A549 (cell line): ENCODE data around the gene DEFB124. TPM values are rescaled to one million over a fixed set of nuclear protein-coding genes. Genes with fewer than 3 reads are reported as not detected.

Source experiments
- ATAC-seq, 2 experiments: fragments of 200-7000 bp in 1 of 2; fragments of >200 bp in 1 of 2; cut with Nextera tagmentation in 1 of 2; cut with Tn5 transposase in 1 of 2; 3 replicates each; pipeline versions ENCODE4 v1.8.0 to v1.9.1; 2018 to 2020; ENCODE audit warnings: mild to moderate bottlenecking in 1 of 2, moderate library complexity in 1 of 2
- CTCF ChIA-PET: fragments of 300-600 bp; sonication (Branson Sonifier 250); formaldehyde crosslinking; extraction: SDS; loops from one replicate; lab custom pipeline; 2021; ENCODE audit warnings: antibody characterized with exemption, inconsistent platforms; lab: Yijun Ruan, JAX
- POLR2A ChIA-PET: fragments of 350-600 bp; formaldehyde crosslinking; extraction: SDS; loops from one replicate; lab custom pipeline; 2021; ENCODE audit warnings: antibody characterized with exemption, inconsistent platforms; lab: Yijun Ruan, JAX
- DNase-seq, 2 experiments: peaks; one replicate each; pipeline versions ENCODE4 v3.0.0 to v3.0.0-alpha.2; 2011 to 2016; ENCODE audit warnings: low read depth in 1 of 2, low spot score in 1 of 2
- FAIRE-seq: peaks from 2 replicates; lab custom pipeline; 2011; peaks lifted over from hg19 to GRCh38; lab: Jason Lieb, UNC
- H3K27ac ChIP-seq, 2 experiments: fragments of >200 bp; sonication (Bioruptor Twin); formaldehyde crosslinking; 3 replicates each; pipeline ENCODE4 v1.5.1; 2016 to 2017
- H3K4me1 ChIP-seq: fragments of >200 bp; sonication (Bioruptor Twin); formaldehyde crosslinking; 3 replicates; pipeline ENCODE4 v1.6.1; 2016
- H3K4me2 ChIP-seq: fragments of >200 bp; sonication (Bioruptor Twin); formaldehyde crosslinking; 3 replicates; pipeline ENCODE4 v1.6.1; 2016
- H3K4me3 ChIP-seq: fragments of >200 bp; sonication (Bioruptor Twin); formaldehyde crosslinking; 3 replicates; pipeline ENCODE4 v1.5.1; 2016
- H3K9me3 ChIP-seq: fragments of >200 bp; sonication (Bioruptor Twin); formaldehyde crosslinking; 3 replicates; pipeline ENCODE4 v1.6.1; 2016
- CEBPB ChIP-seq, 2 experiments: fragments of >200 bp in 1 of 2; sonication (Bioruptor Twin) in 1 of 2; formaldehyde crosslinking in 1 of 2; IDR thresholded peaks; 2 replicates each; pipeline ENCODE4 v1.6.1; 2012 to 2016
- CHD2 ChIP-seq: fragments of 150-350 bp; IDR thresholded peaks from 2 replicates; pipeline ENCODE4 v1.6.1; 2014; ENCODE audit warnings: low read length; ENCODE audit not compliant: partially characterized antibody
- E2F6 ChIP-seq: IDR thresholded peaks from 2 replicates; pipeline ENCODE4 v1.6.1; 2012; ENCODE audit warnings: low read depth, borderline replicate concordance
- EHF ChIP-seq: fragments of 250-450 bp; sonication (Bioruptor Pico); IDR thresholded peaks from 2 replicates; pipeline ENCODE4 v1.5.0; 2020; ENCODE audit warnings: mild to moderate bottlenecking
- EHMT2 ChIP-seq: fragments of 200-600 bp; sonication (generic); IDR thresholded peaks from 2 replicates; pipeline ENCODE4 v1.6.1; 2016; ENCODE audit warnings: antibody characterized with exemption, low read depth, mild to moderate bottlenecking, moderate library complexity
- FOSB ChIP-seq: fragments of 250-450 bp; sonication (Bioruptor Pico); IDR thresholded peaks from 2 replicates; pipeline ENCODE4 v1.5.0; 2020; ENCODE audit warnings: mild to moderate bottlenecking, moderate library complexity
- GATA3 ChIP-seq: IDR thresholded peaks from 2 replicates; pipeline ENCODE4 v1.6.1; 2012; ENCODE audit warnings: borderline replicate concordance
- HOXA7 ChIP-seq: fragments of 250-450 bp; sonication (Bioruptor Pico); IDR thresholded peaks from 2 replicates; pipeline ENCODE4 v1.5.0; 2020; ENCODE audit warnings: mild to moderate bottlenecking, moderate library complexity
- HOXB5 ChIP-seq: fragments of 250-450 bp; sonication (Bioruptor Pico); IDR thresholded peaks from 2 replicates; pipeline ENCODE4 v1.5.0; 2020; ENCODE audit warnings: mild to moderate bottlenecking, moderate library complexity
- KDM5A ChIP-seq: fragments of 200-600 bp; sonication (generic); IDR thresholded peaks from 2 replicates; pipeline ENCODE4 v1.6.1; 2016; ENCODE audit warnings: antibody characterized with exemption, mild to moderate bottlenecking
- MYC ChIP-seq: IDR thresholded peaks from 2 replicates; pipeline ENCODE4 v1.6.1; 2012; ENCODE audit warnings: mild to moderate bottlenecking, inconsistent platforms, low read length, improper control_type of control experiment, borderline replicate concordance
- POLR2A ChIP-seq: IDR thresholded peaks from 2 replicates; pipeline ENCODE4 v1.6.1; 2012; ENCODE audit warnings: mild to moderate bottlenecking, low read length
- POLR2AphosphoS2 ChIP-seq: conservative IDR thresholded peaks from 2 replicates; pipeline ENCODE4 v1.6.1; 2012; ENCODE audit warnings: low read length, improper control_type of control experiment, inconsistent platforms
- RAD21 ChIP-seq, 2 experiments: fragments of >200 bp in 1 of 2; sonication (Bioruptor Twin) in 1 of 2; formaldehyde crosslinking in 1 of 2; IDR thresholded peaks in 1 of 2; conservative IDR thresholded peaks in 1 of 2; 2 replicates in 1 of 2; 3 replicates in 1 of 2; pipeline ENCODE4 v1.6.1; 2012 to 2018; ENCODE audit warnings: inconsistent platforms in 1 of 2
- RNF2 ChIP-seq: fragments of 200-600 bp; sonication (generic); IDR thresholded peaks from 2 replicates; pipeline ENCODE4 v1.6.1; 2016; ENCODE audit warnings: low read depth, mild to moderate bottlenecking, antibody characterized with exemption, moderate library complexity, borderline replicate concordance
- SMC3 ChIP-seq: fragments of >200 bp; sonication (Bioruptor Twin); formaldehyde crosslinking; IDR thresholded peaks from 3 replicates; pipeline ENCODE4 v1.6.1; 2018; ENCODE audit warnings: inconsistent platforms
- TP53 ChIP-seq: fragments of 250-450 bp; sonication (Bioruptor Pico); IDR thresholded peaks from 2 replicates; pipeline ENCODE4 v1.5.0; 2021; ENCODE audit warnings: mild to moderate bottlenecking, moderate library complexity
- USF2 ChIP-seq: fragments of 450-650 bp; IDR thresholded peaks from 2 replicates; pipeline ENCODE4 v1.6.1; 2014; ENCODE audit warnings: antibody characterized with exemption
- ZC3H11A ChIP-seq: fragments of 450-650 bp; IDR thresholded peaks from 2 replicates; pipeline ENCODE4 v1.6.1; 2014; ENCODE audit warnings: antibody characterized with exemption, mild to moderate bottlenecking
- WGBS: methylation state at CpG from one replicate; pipeline ENCODE4 v1.1.6; 2017; ENCODE audit errors: missing lambda C conversion rate; 5-methylcytosine and 5-hydroxymethylcytosine counted together
- polyA plus RNA-seq, 4 experiments: library from polyadenylated mRNA; depleted of rRNA in 3 of 4; stranded (reverse); fragments of >200 nt; fragmentation: RNase III in 1 of 4; extraction: RNeasy Plus Mini Kit Qiagen cat#74134 plus additional on column Dnase treatment in 1 of 4; gene quantifications; 2 replicates in 3 of 4; 3 replicates in 1 of 4; pipeline ENCODE4 v1.2.3, GENCODE V29; 2011 to 2017
- TF ChIP-seq, protein P1 (sequence below): fragments of >200 bp; sonication (Bioruptor Twin); formaldehyde crosslinking; IDR thresholded peaks from 3 replicates; pipeline ENCODE4 v1.6.1; 2016
- TF ChIP-seq, protein P2 (sequence below): fragments of 250-450 bp; sonication (Bioruptor Pico); IDR thresholded peaks from 2 replicates; pipeline ENCODE4 v1.5.0; 2021; ENCODE audit warnings: mild to moderate bottlenecking, moderate library complexity, borderline replicate concordance

Gene DEFB124
- polyA plus RNA-seq, 2 of the 4 experiments (the other 2 are of a cell fraction): 0.18 TPM; not detected in 1

GRCh38 chr20:31515775-31516107, 40.8 kb upstream of the DEFB124 start:
- FAIRE-seq (no peak), ATAC-seq (no peak), DNase-seq (no peak)
- TF ChIP-seq, protein P1, sequence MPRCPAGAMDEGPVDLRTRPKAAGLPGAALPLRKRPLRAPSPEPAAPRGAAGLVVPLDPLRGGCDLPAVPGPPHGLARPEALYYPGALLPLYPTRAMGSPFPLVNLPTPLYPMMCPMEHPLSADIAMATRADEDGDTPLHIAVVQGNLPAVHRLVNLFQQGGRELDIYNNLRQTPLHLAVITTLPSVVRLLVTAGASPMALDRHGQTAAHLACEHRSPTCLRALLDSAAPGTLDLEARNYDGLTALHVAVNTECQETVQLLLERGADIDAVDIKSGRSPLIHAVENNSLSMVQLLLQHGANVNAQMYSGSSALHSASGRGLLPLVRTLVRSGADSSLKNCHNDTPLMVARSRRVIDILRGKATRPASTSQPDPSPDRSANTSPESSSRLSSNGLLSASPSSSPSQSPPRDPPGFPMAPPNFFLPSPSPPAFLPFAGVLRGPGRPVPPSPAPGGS: no peak
- TF ChIP-seq ZC3H11A (no peak), CEBPB (IDR thresholded peaks at IDR 0.05) (no peak), POLR2AphosphoS2 (no peak), USF2 (no peak), E2F6 (no peak), HOXB5 (CRISPR knock-in tag) (no peak), CHD2 (no peak)
- TF ChIP-seq, protein P2, sequence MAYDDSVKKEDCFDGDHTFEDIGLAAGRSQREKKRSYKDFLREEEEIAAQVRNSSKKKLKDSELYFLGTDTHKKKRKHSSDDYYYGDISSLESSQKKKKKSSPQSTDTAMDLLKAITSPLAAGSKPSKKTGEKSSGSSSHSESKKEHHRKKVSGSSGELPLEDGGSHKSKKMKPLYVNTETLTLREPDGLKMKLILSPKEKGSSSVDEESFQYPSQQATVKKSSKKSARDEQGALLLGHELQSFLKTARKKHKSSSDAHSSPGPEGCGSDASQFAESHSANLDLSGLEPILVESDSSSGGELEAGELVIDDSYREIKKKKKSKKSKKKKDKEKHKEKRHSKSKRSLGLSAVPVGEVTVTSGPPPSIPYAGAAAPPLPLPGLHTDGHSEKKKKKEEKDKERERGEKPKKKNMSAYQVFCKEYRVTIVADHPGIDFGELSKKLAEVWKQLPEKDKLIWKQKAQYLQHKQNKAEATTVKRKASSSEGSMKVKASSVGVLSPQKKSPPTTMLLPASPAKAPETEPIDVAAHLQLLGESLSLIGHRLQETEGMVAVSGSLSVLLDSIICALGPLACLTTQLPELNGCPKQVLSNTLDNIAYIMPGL: no peak
- Histone ChIP-seq H3K4me2 (peak overlapping the region; percentile 99), H3K4me3 (peak overlapping the region; percentile 74), H3K4me1 (peaks cover 26% of the 10 kb centered on the region), H3K9me3 (no peaks in the 10 kb centered on the region), H3K27ac (peak overlapping the region; percentile 89 to 96)
- ChIA-PET CTCF (interaction anchor here (0.7 to 1.7 kb wide), 5 partner anchors 13 to 97 kb away, joined by 3 to 9 read pairs (median 4); no protein-coding TSS in a partner anchor), POLR2A (no interaction called here)
- WGBS: 61% methylated on average over 3 of the region's 3 CpGs

DNA sequence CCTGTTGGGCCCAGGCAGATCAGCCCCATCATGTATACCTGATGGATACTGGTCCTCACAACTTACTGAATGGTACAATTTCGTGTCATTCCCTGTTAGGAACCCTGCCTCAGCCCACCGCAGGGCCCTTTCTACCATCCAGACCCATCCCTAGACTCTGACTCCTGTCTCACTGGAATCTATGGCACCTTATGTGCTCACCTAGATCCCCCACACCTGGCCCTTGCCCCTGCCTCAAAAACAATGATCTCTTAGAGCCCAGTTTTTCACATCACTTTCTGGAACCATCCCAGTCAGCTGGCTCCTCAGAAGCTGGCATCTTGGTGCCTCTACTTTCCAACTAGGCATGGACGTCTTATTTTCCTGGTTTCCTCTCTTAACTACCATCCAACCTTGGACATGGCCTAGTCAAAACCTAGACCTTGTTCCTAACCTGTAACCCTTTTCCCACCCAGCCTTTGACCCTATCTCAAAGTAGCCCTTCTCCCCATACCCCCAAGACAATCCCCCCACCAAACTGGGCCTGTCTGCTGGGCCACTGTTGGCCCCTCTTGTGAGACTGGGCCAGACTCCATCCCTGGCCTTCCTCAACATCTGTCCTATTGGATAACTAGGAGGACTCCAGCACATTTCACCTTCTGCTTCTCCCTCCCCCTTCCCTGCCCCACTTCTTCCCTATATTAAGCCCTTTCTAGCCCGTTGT, 40.3 kb upstream of the DEFB124 start:
- Histone ChIP-seq H3K4me3 (peak overlapping the region; percentile 74), H3K27ac (peak overlapping the region; percentile 89 to 96), H3K4me2 (peak overlapping the region; percentile 99), H3K9me3 (no peaks in the 10 kb centered on the region), H3K4me1 (peaks cover 26% of the 10 kb centered on the region)
- DNase-seq (no peak), ATAC-seq (no peak; a peak in 2 of 6 replicates), FAIRE-seq (no peak)
- no peak for TF ChIP-seq RNF2
- TF ChIP-seq POLR2AphosphoS2: no peak
- TF ChIP-seq RAD21 (conservative IDR thresholded peaks at IDR 0.05 in 1 of 2, IDR thresholded peaks at IDR 0.05 in 1 of 2): no peak
- WGBS: 13% methylated on average over 4 of the region's 4 CpGs
- CTCF ChIA-PET: interaction anchor here (0.7 to 1.7 kb wide), 7 partner anchors 12 to 97 kb away, joined by 3 to 9 read pairs (median 4); no protein-coding TSS in a partner anchor
- POLR2A ChIA-PET: no interaction called here

- H3K4me3 ChIP-seq: peak within 1 kb of the TSS; percentile 74
- H3K4me2 ChIP-seq: peak within 1 kb of the TSS; percentile 99
- CTCF ChIA-PET: interaction anchor here (0.6 to 1.7 kb wide), 10 partner anchors 8 to 129 kb away, joined by 3 to 8 read pairs (median 4); no protein-coding TSS in a partner anchor
- POLR2A ChIA-PET: interaction anchor here (1.0 kb wide), 2 partner anchors 43 to 46 kb away, joined by 4 to 5 read pairs; no protein-coding TSS in a partner anchor
- H3K27ac ChIP-seq: peak within 1 kb of the TSS; percentile 89 to 96
- DNase-seq (peak; percentile 88 to 96), FAIRE-seq (no peak), ATAC-seq (peak; percentile 88 to 91)
- 2% methylated on average over 50 of the region's 86 CpGs for WGBS
- H3K9me3 ChIP-seq: no peaks in the 10 kb centered on the region
- H3K4me1 ChIP-seq: peaks cover 26% of the 10 kb centered on the region
- TF ChIP-seq POLR2AphosphoS2 (no peak), SMC3 (0 out of 3 replicates have a peak, but pooled peaks have one; percentile 27), GATA3 (no peak), MYC (peak; percentile 90), RAD21 (conservative IDR thresholded peaks at IDR 0.05 in 1 of 2, IDR thresholded peaks at IDR 0.05 in 1 of 2) (no peak), POLR2A (peak; percentile 97), EHF (CRISPR knock-in tag) (peak; percentile 78; the same call in 1 of the 2 replicates), FOSB (CRISPR knock-in tag) (no peak), EHMT2 (no peak), TP53 (CRISPR knock-in tag) (no peak), HOXB5 (CRISPR knock-in tag) (peak; percentile 94), CHD2 (no peak), KDM5A (peak; percentile 47), HOXA7 (CRISPR knock-in tag) (no peak)
Observed at GRCh38 chr20:31514154-31515071, 39.5 kb upstream of the DEFB124 start, which contains the start of gene HM13. Gene HM13 (plus strand): TSS chr20:31514442. CDS start chr20:31514552, 110 bp downstream.
